Cardiac muscle cell (in vitro differentiated cells and primary cell): ENCODE results near the gene THPO. TPM values are rescaled to one million over a fixed set of nuclear protein-coding genes. Genes with fewer than 3 reads are reported as not detected.

ENCODE experiments used
- DNase-seq, 2 donors: peaks; one replicate each; pipeline versions ENCODE4 v3.0.0 to v3.0.0-alpha.2; 2010 to 2017; ENCODE audit warnings: low read depth in 1 of 2, low spot score in 1 of 2
- H3K27ac ChIP-seq: fragments of 200-600 bp; sonication (generic); 2 replicates; pipeline ENCODE4 v1.5.1; 2016
- H3K27me3 ChIP-seq: fragments of 200-600 bp; sonication (generic); 2 replicates; pipeline ENCODE4 v1.6.0; 2016; ENCODE audit warnings: control low read depth
- H3K36me3 ChIP-seq: fragments of 200-600 bp; sonication (generic); 2 replicates; pipeline ENCODE4 v1.5.1; 2016; ENCODE audit warnings: control low read depth
- H3K4me1 ChIP-seq: fragments of 200-600 bp; sonication (generic); 2 replicates; pipeline ENCODE4 v1.8.1; 2017; ENCODE audit warnings: low read depth, mild to moderate bottlenecking, mixed run types
- H3K4me3 ChIP-seq: fragments of 200-600 bp; sonication (generic); 2 replicates; pipeline ENCODE4 v1.5.1; 2016; ENCODE audit warnings: mild to moderate bottlenecking
- H3K9me3 ChIP-seq: fragments of 200-600 bp; sonication (generic); 2 replicates; pipeline ENCODE4 v1.5.1; 2017; ENCODE audit warnings: low read depth, mild to moderate bottlenecking, control low read depth
- CTCF ChIP-seq: IDR thresholded peaks from 2 replicates; pipeline ENCODE4 v1.5.1; 2012; ENCODE audit warnings: low read depth, mild to moderate bottlenecking, low read length
- polyA plus RNA-seq: library from polyadenylated mRNA; unstranded; fragments of >200 nt; fragmentation: Nextera tagmentation; extraction: Ambion mirVana; gene quantifications from 2 replicates; pipeline ENCODE4 v1.2.1, GENCODE V29; 2016
- total RNA-seq: library from RNA; depleted of rRNA; stranded (reverse); fragments of >200 nt; gene quantifications from 2 replicates; pipeline ENCODE4 v1.2.3, GENCODE V29; 2016

Gene THPO
- total and polyA plus RNA-seq, 2 experiments from 2014 or later, result 3.0 to 3.5 TPM

- no peak overlapping the region for H3K4me3 ChIP-seq
Measured at GRCh38 chr3:184399410-184399809, 21.4 kb upstream of the THPO start.

GRCh38 chr3:184395320-184395660 is 17.3 kb upstream of the THPO start:
- Histone ChIP-seq H3K4me3 (no peak overlapping the region), H3K4me1 (no peaks in the 10 kb centered on the region), H3K27me3 (no peaks in the 10 kb centered on the region), H3K36me3 (no peaks in the 10 kb centered on the region), H3K27ac (no peak overlapping the region), H3K9me3 (no peaks in the 10 kb centered on the region)
- TF ChIP-seq CTCF, result no peak
- no peak for DNase-seq

More at GRCh38 chr3:184399410-184399809, 21.4 kb upstream of the THPO start:
- TF ChIP-seq CTCF, result no peak
- DNase-seq, result peak in 1 of 2 donors; percentile 91
- Histone ChIP-seq H3K36me3 (no peaks in the 10 kb centered on the region), H3K27ac (no peak overlapping the region), H3K27me3 (no peaks in the 10 kb centered on the region), H3K4me1 (no peaks in the 10 kb centered on the region), H3K9me3 (no peaks in the 10 kb centered on the region)

- no peak for DNase-seq
- Histone ChIP-seq H3K36me3 (no peaks in the 10 kb centered on the region), H3K4me1 (peaks cover 5% of the 10 kb centered on the region), H3K9me3 (no peaks in the 10 kb centered on the region), H3K27me3 (no peaks in the 10 kb centered on the region), H3K4me3 (no peak overlapping the region), H3K27ac (no peak overlapping the region)
- no peak for TF ChIP-seq CTCF
Measured at GRCh38 chr3:184391266-184391665, 13.3 kb upstream of the THPO start.

GRCh38 chr3:184389935-184390528 is 12.0 kb upstream of the THPO start:
- no peak for TF ChIP-seq CTCF

GRCh38 chr3:184389384-184389783 is 11.4 kb upstream of the THPO start:
- Histone ChIP-seq H3K27me3 (no peaks in the 10 kb centered on the region), H3K27ac (no peak overlapping the region), H3K4me1 (peaks cover 5% of the 10 kb centered on the region), H3K9me3 (no peaks in the 10 kb centered on the region), H3K4me3 (no peak overlapping the region), H3K36me3 (no peaks in the 10 kb centered on the region)
- DNase-seq, result no peak
- TF ChIP-seq CTCF, result no peak

More at GRCh38 chr3:184389935-184390528, 12.0 kb upstream of the THPO start:
- H3K9me3 ChIP-seq, result no peaks in the 10 kb centered on the region
- no peaks in the 10 kb centered on the region for H3K27me3 ChIP-seq
- no peak overlapping the region for H3K27ac ChIP-seq
- DNase-seq, result no peak
- no peak overlapping the region for H3K4me3 ChIP-seq
- H3K36me3 ChIP-seq, result no peaks in the 10 kb centered on the region
- peaks cover 5% of the 10 kb centered on the region for H3K4me1 ChIP-seq

- no peaks in the 10 kb centered on the region for H3K36me3 ChIP-seq
- H3K27ac ChIP-seq, result no peak overlapping the region
- H3K4me3 ChIP-seq, result no peak overlapping the region
- H3K9me3 ChIP-seq, result no peaks in the 10 kb centered on the region
- H3K27me3 ChIP-seq, result no peaks in the 10 kb centered on the region
- H3K4me1 ChIP-seq, result peaks cover 5% of the 10 kb centered on the region
- TF ChIP-seq CTCF, result no peak
- no peak for DNase-seq
Measured at GRCh38 chr3:184388936-184389230, 10.9 kb upstream of the THPO start.
